NCI-H748 treated with DMSO at 0.1 percent for 48 hours (cell line): ENCODE results near the gene ZFAND2A.

Experiments used
- DNase-seq: peaks from one replicate; lab custom pipeline; 2025; lab: John Stamatoyannopoulos, UW

The ZFAND2A gene

GRCh38 chr7:1106063-1106792, 53.8 kb downstream of the ZFAND2A start:
- DNase-seq: no peak

GRCh38 chr7:1105189-1105588, 54.8 kb downstream of the ZFAND2A start:
- DNase-seq: no peak

GRCh38 chr7:1104516-1105179, 55.3 kb downstream of the ZFAND2A start:
- no peak for DNase-seq

GRCh38 chr7:1103789-1104515, 56.0 kb downstream of the ZFAND2A start:
- DNase-seq: no peak

- DNase-seq: no peak
Measured at GRCh38 chr7:1103009-1103788, 56.8 kb downstream of the ZFAND2A start.
